ENCODE results near the gene CACTIN.

DNA sequence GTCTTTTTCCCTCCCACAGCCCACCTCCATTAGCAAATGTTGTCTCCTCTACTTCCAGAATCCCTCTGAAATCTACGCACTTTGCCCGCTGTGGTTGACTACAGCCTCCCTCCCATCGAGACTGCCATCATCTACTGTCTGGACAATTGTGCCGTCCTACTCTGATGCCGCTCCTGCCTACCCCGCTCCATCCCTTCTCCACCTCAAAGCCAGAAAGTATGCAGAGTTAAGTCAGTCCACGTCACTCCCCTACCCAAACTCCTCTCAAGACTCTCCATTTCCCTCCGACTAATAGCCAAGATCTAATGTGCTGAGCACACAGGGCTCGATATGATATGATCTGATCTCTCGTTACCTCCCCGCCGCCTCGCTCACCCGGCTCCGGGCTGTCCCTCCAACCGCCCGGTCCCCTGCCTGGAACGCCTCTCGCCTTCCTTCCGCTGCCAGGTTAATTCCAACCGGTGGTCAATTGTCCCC is 556 bp downstream of the CACTIN start:
- no peak for TF ChIP-seq POLR2A (IDR thresholded peaks at IDR 0.05; ENCODE audit: borderline replicate concordance, extremely low read depth, insufficient read depth, insufficient read length)
- TF ChIP-seq, protein P1, sequence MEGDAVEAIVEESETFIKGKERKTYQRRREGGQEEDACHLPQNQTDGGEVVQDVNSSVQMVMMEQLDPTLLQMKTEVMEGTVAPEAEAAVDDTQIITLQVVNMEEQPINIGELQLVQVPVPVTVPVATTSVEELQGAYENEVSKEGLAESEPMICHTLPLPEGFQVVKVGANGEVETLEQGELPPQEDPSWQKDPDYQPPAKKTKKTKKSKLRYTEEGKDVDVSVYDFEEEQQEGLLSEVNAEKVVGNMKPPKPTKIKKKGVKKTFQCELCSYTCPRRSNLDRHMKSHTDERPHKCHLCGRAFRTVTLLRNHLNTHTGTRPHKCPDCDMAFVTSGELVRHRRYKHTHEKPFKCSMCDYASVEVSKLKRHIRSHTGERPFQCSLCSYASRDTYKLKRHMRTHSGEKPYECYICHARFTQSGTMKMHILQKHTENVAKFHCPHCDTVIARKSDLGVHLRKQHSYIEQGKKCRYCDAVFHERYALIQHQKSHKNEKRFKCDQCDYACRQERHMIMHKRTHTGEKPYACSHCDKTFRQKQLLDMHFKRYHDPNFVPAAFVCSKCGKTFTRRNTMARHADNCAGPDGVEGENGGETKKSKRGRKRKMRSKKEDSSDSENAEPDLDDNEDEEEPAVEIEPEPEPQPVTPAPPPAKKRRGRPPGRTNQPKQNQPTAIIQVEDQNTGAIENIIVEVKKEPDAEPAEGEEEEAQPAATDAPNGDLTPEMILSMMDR (IDR thresholded peaks at IDR 0.05 in 2 of 3, conservative IDR thresholded peaks at IDR 0.05 in 1 of 3; ENCODE audit: borderline replicate concordance in 1 of 3, insufficient read depth in 1 of 3, low read depth in 2 of 3, low read length in 2 of 3), result no peak
- TF ChIP-seq MAX (IDR thresholded peaks at IDR 0.05), result no peak
- no peak for TF ChIP-seq ELF1 (IDR thresholded peaks at IDR 0.05; ENCODE audit: borderline replicate concordance, low read depth)
- TF ChIP-seq EZH2phosphoT487 (IDR thresholded peaks at IDR 0.05; ENCODE audit: borderline replicate concordance), result no peak
- no peak for TF ChIP-seq EZH2 (IDR thresholded peaks at IDR 0.05)
- TF ChIP-seq EGR1 (IDR thresholded peaks at IDR 0.05; ENCODE audit: low read depth), result no peak
- TF ChIP-seq, protein P2, sequence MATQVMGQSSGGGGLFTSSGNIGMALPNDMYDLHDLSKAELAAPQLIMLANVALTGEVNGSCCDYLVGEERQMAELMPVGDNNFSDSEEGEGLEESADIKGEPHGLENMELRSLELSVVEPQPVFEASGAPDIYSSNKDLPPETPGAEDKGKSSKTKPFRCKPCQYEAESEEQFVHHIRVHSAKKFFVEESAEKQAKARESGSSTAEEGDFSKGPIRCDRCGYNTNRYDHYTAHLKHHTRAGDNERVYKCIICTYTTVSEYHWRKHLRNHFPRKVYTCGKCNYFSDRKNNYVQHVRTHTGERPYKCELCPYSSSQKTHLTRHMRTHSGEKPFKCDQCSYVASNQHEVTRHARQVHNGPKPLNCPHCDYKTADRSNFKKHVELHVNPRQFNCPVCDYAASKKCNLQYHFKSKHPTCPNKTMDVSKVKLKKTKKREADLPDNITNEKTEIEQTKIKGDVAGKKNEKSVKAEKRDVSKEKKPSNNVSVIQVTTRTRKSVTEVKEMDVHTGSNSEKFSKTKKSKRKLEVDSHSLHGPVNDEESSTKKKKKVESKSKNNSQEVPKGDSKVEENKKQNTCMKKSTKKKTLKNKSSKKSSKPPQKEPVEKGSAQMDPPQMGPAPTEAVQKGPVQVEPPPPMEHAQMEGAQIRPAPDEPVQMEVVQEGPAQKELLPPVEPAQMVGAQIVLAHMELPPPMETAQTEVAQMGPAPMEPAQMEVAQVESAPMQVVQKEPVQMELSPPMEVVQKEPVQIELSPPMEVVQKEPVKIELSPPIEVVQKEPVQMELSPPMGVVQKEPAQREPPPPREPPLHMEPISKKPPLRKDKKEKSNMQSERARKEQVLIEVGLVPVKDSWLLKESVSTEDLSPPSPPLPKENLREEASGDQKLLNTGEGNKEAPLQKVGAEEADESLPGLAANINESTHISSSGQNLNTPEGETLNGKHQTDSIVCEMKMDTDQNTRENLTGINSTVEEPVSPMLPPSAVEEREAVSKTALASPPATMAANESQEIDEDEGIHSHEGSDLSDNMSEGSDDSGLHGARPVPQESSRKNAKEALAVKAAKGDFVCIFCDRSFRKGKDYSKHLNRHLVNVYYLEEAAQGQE (IDR thresholded peaks at IDR 0.05; ENCODE audit: low read depth), result no peak
- TF ChIP-seq CBX3 (IDR thresholded peaks at IDR 0.05; ENCODE audit: low read depth), result no peak
- TF ChIP-seq ZNF274 (IDR thresholded peaks at IDR 0.05; ENCODE audit: low read depth, low read length), result no peak
- TF ChIP-seq SRF (IDR thresholded peaks at IDR 0.05; ENCODE audit: low read depth), result no peak
